B cell (primary cell): ENCODE data around the gene POGZ. TPM values are rescaled to one million over a fixed set of nuclear protein-coding genes. Genes with fewer than 3 reads are reported as not detected.

Source experiments
- ATAC-seq: fragments of 200-7000 bp; cut with Tn5 transposase; one replicate; pipeline ENCODE4 v1.10.0; 2021; ENCODE audit warnings: low read depth, mild to moderate bottlenecking, moderate number of reproducible peaks, moderate library complexity
- CTCF ChIA-PET: fragments of 350-600 bp; sonication (Branson Sonifier 250); formaldehyde crosslinking; loops from one replicate; lab custom pipeline; 2021; ENCODE audit warnings: antibody characterized with exemption, inconsistent platforms; lab: Charles Lee
- POLR2A ChIA-PET: fragments of 350-600 bp; sonication (Branson Sonifier 250); formaldehyde crosslinking; loops from one replicate; lab custom pipeline; 2021; ENCODE audit warnings: antibody characterized with exemption; lab: Charles Lee
- DNase-seq: peaks from one replicate; pipeline ENCODE4 v3.0.0; 2013
- H2AFZ ChIP-seq: 2 replicates; pipeline ENCODE4 v1.6.1; 2012; ENCODE audit warnings: mild to moderate bottlenecking, low read depth, low read length; ENCODE audit not compliant: insufficient read depth, poor library complexity, severe bottlenecking
- H3K27ac ChIP-seq, 2 donors: 1 replicate in 1 of 2; 2 replicates in 1 of 2; pipeline ENCODE4 v1.5.1; 2012 to 2013; ENCODE audit warnings: low read length in 2 of 2, mild to moderate bottlenecking in 2 of 2, moderate library complexity in 1 of 2
- H3K27me3 ChIP-seq, 4 experiments: fragments of 200-600 bp in 1 of 4; sonication (generic) in 1 of 4; replicated peaks in 1 of 4; 1 replicate in 2 of 4; 2 replicates in 2 of 4; pipeline versions ENCODE4 v1.6.1 to v1.7.0; 2013 to 2016; ENCODE audit warnings: low read length in 3 of 4, mild to moderate bottlenecking in 2 of 4, mixed read lengths in 1 of 4, moderate library complexity in 1 of 4; ENCODE audit not compliant: insufficient read depth in 4 of 4, control insufficient read depth in 3 of 4; ENCODE audit errors: control extremely low read depth in 1 of 4
- H3K36me3 ChIP-seq, 2 experiments: replicated peaks in 1 of 2; 1 replicate in 1 of 2; 2 replicates in 1 of 2; pipeline versions ENCODE4 v1.6.1 to v1.7.1; 2013; ENCODE audit warnings: low read length in 1 of 2; ENCODE audit not compliant: insufficient read depth in 2 of 2, control insufficient read depth in 1 of 2; ENCODE audit errors: control extremely low read depth in 1 of 2, extremely low read depth in 1 of 2
- H3K4me1 ChIP-seq, 2 donors: fragments of 200-600 bp in 1 of 2; sonication (generic) in 1 of 2; 1 replicate in 1 of 2; 2 replicates in 1 of 2; pipeline versions ENCODE4 v1.5.1 to v1.6.1; 2013 to 2017; ENCODE audit warnings: low read length in 2 of 2; ENCODE audit not compliant: control insufficient read depth in 2 of 2, insufficient read depth in 2 of 2
- H3K4me2 ChIP-seq: replicated peaks from 2 replicates; pipeline ENCODE3; 2012; ENCODE audit warnings: mild to moderate bottlenecking, low read depth, low read length; ENCODE audit not compliant: poor library complexity, severe bottlenecking
- H3K4me3 ChIP-seq, 5 experiments: fragments of 200-600 bp in 1 of 5; sonication (generic) in 1 of 5; 1 replicate in 3 of 5; 2 replicates in 2 of 5; pipeline versions ENCODE4 v1.5.1 to v1.7.0; 2011 to 2016; ENCODE audit warnings: low read length in 4 of 5, mild to moderate bottlenecking in 4 of 5, low read depth in 2 of 5, control low read depth in 1 of 5, moderate library complexity in 1 of 5; ENCODE audit not compliant: insufficient read depth in 1 of 5; ENCODE audit errors: control extremely low read depth in 1 of 5, extremely low read depth in 1 of 5
- H3K79me2 ChIP-seq: fragments of 200-600 bp; sonication (generic); one replicate; pipeline ENCODE4 v1.6.0; 2016; ENCODE audit warnings: low read length; ENCODE audit not compliant: control insufficient read depth, insufficient read depth
- H3K9ac ChIP-seq: fragments of 200-600 bp; sonication (generic); 2 replicates; pipeline ENCODE4 v1.6.1; 2017; ENCODE audit warnings: mild to moderate bottlenecking, low read length, moderate library complexity
- H3K9me3 ChIP-seq, 3 donors: one replicate each; pipeline versions ENCODE4 v1.6.1 to v1.7.1; 2013; ENCODE audit warnings: low read length in 2 of 3; ENCODE audit not compliant: control insufficient read depth in 2 of 3, insufficient read depth in 1 of 3; ENCODE audit errors: control extremely low read depth in 1 of 3
- H4K20me1 ChIP-seq: 2 replicates; pipeline ENCODE4 v1.6.0; 2012; ENCODE audit warnings: mild to moderate bottlenecking, low read length; ENCODE audit not compliant: insufficient read depth, control insufficient read depth, poor library complexity, severe bottlenecking
- H3K27ac Mint-ChIP-seq: one replicate; pipeline ENCODE4 v1.8.0; 2021; ENCODE audit warnings: mixed read lengths
- H3K27me3 Mint-ChIP-seq: one replicate; pipeline ENCODE4 v1.8.0; 2021; ENCODE audit warnings: mixed read lengths
- H3K4me1 Mint-ChIP-seq: one replicate; pipeline ENCODE4 v1.8.0; 2021; ENCODE audit warnings: mixed read lengths
- H3K4me3 Mint-ChIP-seq: one replicate; pipeline ENCODE4 v1.8.0; 2021; ENCODE audit warnings: mixed read lengths
- H3K9me3 Mint-ChIP-seq: one replicate; pipeline ENCODE4 v1.8.0; 2022; ENCODE audit warnings: mixed read lengths; ENCODE audit not compliant: insufficient read depth
- CTCF ChIP-seq: fragments of 200-600 bp; IDR thresholded peaks from one replicate; pipeline ENCODE4 v1.8.0; 2022; ENCODE audit warnings: antibody characterized with exemption, mild to moderate bottlenecking
- EZH2 ChIP-seq: IDR thresholded peaks from 2 replicates; pipeline ENCODE4 v1.6.1; 2012; ENCODE audit warnings: borderline replicate concordance, low read depth, mild to moderate bottlenecking, moderate library complexity, low read length; ENCODE audit not compliant: insufficient read depth, poor library complexity, severe bottlenecking
- WGBS: methylation state at CpG from one replicate; pipeline ENCODE4 v1.1.5; 2013; ENCODE audit warnings: missing lambda C conversion rate; ENCODE audit not compliant: insufficient coverage; 5-methylcytosine and 5-hydroxymethylcytosine counted together
- intact Hi-C: fragments of 100-400 bp; cut with micrococcal nuclease; formaldehyde crosslinking; loops from one replicate; pipeline ENCODE4 v1.10.0; 2022
- polyA plus RNA-seq: library from polyadenylated mRNA; depleted of rRNA; stranded (reverse); fragments of >200 nt; gene quantifications from 2 replicates; pipeline ENCODE4 v1.2.3, GENCODE V29; 2012
- total RNA-seq, 2 donors: library from RNA; stranded (reverse); fragments of 120-200 nt in 1 of 2; gene quantifications; 1 replicate in 1 of 2; 2 replicates in 1 of 2; pipeline versions ENCODE4 v1.2.3 to v1.2.4, GENCODE V29; 2013 to 2022

Gene POGZ
- total and polyA plus RNA-seq, 2 donors (not counting 1 experiment from before 2014, with no cell fraction given), result 50.2 to 194 TPM

GRCh38 chr1:151502859-151503780 is 43.8 kb upstream of the POGZ start:
- H3K4me3 ChIP-seq, result no peak overlapping the region
- H3K4me1 ChIP-seq, result no peaks in the 10 kb centered on the region
- H3K27ac ChIP-seq, result no peak overlapping the region
- CTCF ChIA-PET, result no interaction called here
- no peaks in the 10 kb centered on the region for H3K9me3 ChIP-seq
- no peak overlapping the region for H3K9ac ChIP-seq
- no peak overlapping the region for H3K4me3 Mint-ChIP-seq
- H3K27me3 Mint-ChIP-seq, result no peaks in the 10 kb centered on the region
- H3K9me3 Mint-ChIP-seq, result no peaks in the 10 kb centered on the region
- H3K79me2 ChIP-seq, result no peaks in the 10 kb centered on the region
- H3K27me3 ChIP-seq, result no peaks in the 10 kb centered on the region
- H4K20me1 ChIP-seq, result no peaks in the 10 kb centered on the region
- no peak for DNase-seq
- no peaks in the 10 kb centered on the region for H3K36me3 ChIP-seq
- POLR2A ChIA-PET, result no interaction called here
- H2AFZ ChIP-seq, result no peak overlapping the region
- intact Hi-C loops, result no loop called here
- no peak overlapping the region for H3K4me2 ChIP-seq
- 64% methylated on average over 4 of the region's 7 CpGs for WGBS
- no peaks in the 10 kb centered on the region for H3K4me1 Mint-ChIP-seq
- ATAC-seq, result no peak
- TF ChIP-seq EZH2 (no peak), CTCF (no peak)
- no peak overlapping the region for H3K27ac Mint-ChIP-seq

GRCh38 chr1:151502035-151502700 is 42.9 kb upstream of the POGZ start:
- Histone ChIP-seq H3K36me3 (no peaks in the 10 kb centered on the region), H4K20me1 (no peaks in the 10 kb centered on the region), H3K79me2 (no peaks in the 10 kb centered on the region), H3K4me3 (no peak overlapping the region), H3K4me2 (no peak overlapping the region), H3K9me3 (no peaks in the 10 kb centered on the region), H3K27me3 (no peaks in the 10 kb centered on the region), H2AFZ (no peak overlapping the region), H3K27ac (no peak overlapping the region), H3K4me1 (no peaks in the 10 kb centered on the region), H3K9ac (no peak overlapping the region)
- Mint-ChIP-seq H3K4me1 (no peaks in the 10 kb centered on the region), H3K27ac (no peak overlapping the region), H3K9me3 (no peaks in the 10 kb centered on the region), H3K4me3 (no peak overlapping the region), H3K27me3 (no peaks in the 10 kb centered on the region)
- no peak for ATAC-seq
- TF ChIP-seq EZH2, result no peak
- no peak for TF ChIP-seq CTCF
- CTCF ChIA-PET, result interaction anchor here (2.2 kb wide), 1 partner anchor 37 kb away, joined by 4 read pairs; no protein-coding TSS in a partner anchor
- intact Hi-C loops, result no loop called here
- WGBS, result 83% methylated on average over 5 of the region's 5 CpGs
- DNase-seq, result no peak
- POLR2A ChIA-PET, result interaction anchor here (0.6 kb wide), 1 partner anchor 38 kb away, joined by 3 read pairs; no protein-coding TSS in a partner anchor
